GM12878 (cell line): ENCODE measurements around the gene MRPL57.

ENCODE experiments used
- BHLHE40 ChIP-seq, 2 experiments: fragments of 450-650 bp in 1 of 2; IDR thresholded peaks; 2 replicates each; pipeline ENCODE4 v1.6.1; 2011 to 2017; ENCODE audit warnings: low read depth in 2 of 2, borderline replicate concordance in 1 of 2, improper control_type of control experiment in 1 of 2, low read length in 1 of 2, mild to moderate bottlenecking in 1 of 2
- CTCF ChIP-seq, 3 experiments: IDR thresholded peaks in 2 of 3; conservative IDR thresholded peaks in 1 of 3; 2 replicates each; pipeline ENCODE4 v1.5.1; 2011; ENCODE audit warnings: low read depth in 3 of 3, low read length in 3 of 3, mild to moderate bottlenecking in 3 of 3, control low read depth in 2 of 3, moderate library complexity in 2 of 3, inconsistent platforms in 1 of 3, mixed read lengths in 1 of 3; ENCODE audit not compliant: control insufficient read depth in 2 of 3, insufficient read depth in 1 of 3; ENCODE audit errors: extremely low read depth in 1 of 3
- NBN ChIP-seq: fragments of 450-650 bp; IDR thresholded peaks from 2 replicates; pipeline ENCODE4 v1.6.1; 2016
- PAX8 ChIP-seq: fragments of 450-650 bp; IDR thresholded peaks from 2 replicates; pipeline ENCODE4 v1.6.1; 2017; ENCODE audit warnings: mild to moderate bottlenecking, moderate library complexity
- RAD21 ChIP-seq: IDR thresholded peaks from 2 replicates; pipeline ENCODE4 v1.6.1; 2011; ENCODE audit warnings: mild to moderate bottlenecking, low read depth, low read length, moderate library complexity; ENCODE audit not compliant: insufficient read depth
- RCOR1 ChIP-seq: conservative IDR thresholded peaks from 2 replicates; pipeline ENCODE4 v1.6.1; 2012; ENCODE audit warnings: low read depth, low read length, improper control_type of control experiment
- SIN3A ChIP-seq: IDR thresholded peaks from 2 replicates; pipeline ENCODE4 v1.6.1; 2012; ENCODE audit warnings: low read depth, low read length, improper control_type of control experiment
- TAF1 ChIP-seq: IDR thresholded peaks from 2 replicates; pipeline ENCODE4 v1.6.1; 2011; ENCODE audit warnings: mild to moderate bottlenecking, low read depth, low read length, borderline replicate concordance
- YBX1 ChIP-seq: fragments of 450-650 bp; IDR thresholded peaks from 2 replicates; pipeline ENCODE4 v1.6.1; 2016; ENCODE audit warnings: antibody characterized with exemption
- ZBED1 ChIP-seq: IDR thresholded peaks from 2 replicates; pipeline ENCODE4 v1.6.1; 2016; ENCODE audit warnings: borderline replicate concordance
- TF ChIP-seq, protein P1 (sequence below): IDR thresholded peaks from 2 replicates; pipeline ENCODE4 v1.6.1; 2012; ENCODE audit warnings: mild to moderate bottlenecking, low read depth, low read length

- TF ChIP-seq RCOR1 (no peak), ZBED1 (no peak), TAF1 (no peak), YBX1 (no peak), BHLHE40 (IDR thresholded peaks at IDR 0.05; ENCODE audit: borderline replicate concordance in 1 of 2, low read depth in 2 of 2, low read length in 1 of 2) (no peak), SIN3A (no peak), CTCF (IDR thresholded peaks at IDR 0.05 in 2 of 3, conservative IDR thresholded peaks at IDR 0.05 in 1 of 3; ENCODE audit: control insufficient read depth in 2 of 3, extremely low read depth in 1 of 3, insufficient read depth in 1 of 3, low read depth in 3 of 3, low read length in 3 of 3) (no peak), RAD21 (no peak), PAX8 (no peak), NBN (no peak)
- TF ChIP-seq, protein P1, sequence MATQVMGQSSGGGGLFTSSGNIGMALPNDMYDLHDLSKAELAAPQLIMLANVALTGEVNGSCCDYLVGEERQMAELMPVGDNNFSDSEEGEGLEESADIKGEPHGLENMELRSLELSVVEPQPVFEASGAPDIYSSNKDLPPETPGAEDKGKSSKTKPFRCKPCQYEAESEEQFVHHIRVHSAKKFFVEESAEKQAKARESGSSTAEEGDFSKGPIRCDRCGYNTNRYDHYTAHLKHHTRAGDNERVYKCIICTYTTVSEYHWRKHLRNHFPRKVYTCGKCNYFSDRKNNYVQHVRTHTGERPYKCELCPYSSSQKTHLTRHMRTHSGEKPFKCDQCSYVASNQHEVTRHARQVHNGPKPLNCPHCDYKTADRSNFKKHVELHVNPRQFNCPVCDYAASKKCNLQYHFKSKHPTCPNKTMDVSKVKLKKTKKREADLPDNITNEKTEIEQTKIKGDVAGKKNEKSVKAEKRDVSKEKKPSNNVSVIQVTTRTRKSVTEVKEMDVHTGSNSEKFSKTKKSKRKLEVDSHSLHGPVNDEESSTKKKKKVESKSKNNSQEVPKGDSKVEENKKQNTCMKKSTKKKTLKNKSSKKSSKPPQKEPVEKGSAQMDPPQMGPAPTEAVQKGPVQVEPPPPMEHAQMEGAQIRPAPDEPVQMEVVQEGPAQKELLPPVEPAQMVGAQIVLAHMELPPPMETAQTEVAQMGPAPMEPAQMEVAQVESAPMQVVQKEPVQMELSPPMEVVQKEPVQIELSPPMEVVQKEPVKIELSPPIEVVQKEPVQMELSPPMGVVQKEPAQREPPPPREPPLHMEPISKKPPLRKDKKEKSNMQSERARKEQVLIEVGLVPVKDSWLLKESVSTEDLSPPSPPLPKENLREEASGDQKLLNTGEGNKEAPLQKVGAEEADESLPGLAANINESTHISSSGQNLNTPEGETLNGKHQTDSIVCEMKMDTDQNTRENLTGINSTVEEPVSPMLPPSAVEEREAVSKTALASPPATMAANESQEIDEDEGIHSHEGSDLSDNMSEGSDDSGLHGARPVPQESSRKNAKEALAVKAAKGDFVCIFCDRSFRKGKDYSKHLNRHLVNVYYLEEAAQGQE = no peak
Observed at GRCh38 chr13:21134475-21134874, 42.0 kb upstream of the MRPL57 start.
